Heart left ventricle (tissue), 13 donors: Measurements from ENCODE around the gene DDX42.

Experiments
- CTCF ChIP-seq, 12 donors: fragments of 200-600 bp; sonication (generic) in 4 of 12; IDR thresholded peaks; one replicate each; pipeline versions ENCODE4 v1.5.0 to v1.8.0; 2018 to 2022; ENCODE audit warnings: antibody characterized with exemption in 12 of 12, mild to moderate bottlenecking in 5 of 12
- POLR2A ChIP-seq, 2 donors: fragments of 450-650 bp; IDR thresholded peaks; one replicate each; pipeline ENCODE4 v1.6.1; 2017; ENCODE audit warnings: antibody characterized with exemption in 2 of 2, mild to moderate bottlenecking in 2 of 2, moderate library complexity in 2 of 2
- donor health status: ischemic (EF 13 %, LVEDD 7.1; RV severe dilation, severe dysfunction).
- donor health status: DM: no; HTN: yes; CAD: no.
- donor health status: DM: no; HTN: no; CAD: no.
- donor health status: ischemic (EF 25% LVEDD 6.9; RV normal size, moderate dysfunction).
- donor health status: ischemic (EF 25% LVEDD 5.7; RV mildly dilated, moderate dysfunction).
- donor health status: ischemic (EF 35%, LVEDD 5.7; RV mildly dilated, moderate dysfunction).
- donor health status: nonischemic (EF 11% LVEDD 7.7; RV severe dilation, severe dysfunction).
- donor health status: DM: yes; HTN: yes; CAD: no.
- donor health status: PGD.
- donor health status: ischemic (EF 29% LVEDD 5.4; RV normal size, mild dysfunction).
- donor health status: nonischemic (EF 23%, LVEDD 6.1; RV moderate dilation, normal function).

GRCh38 chr17:63835167-63835720 lies 61.3 kb downstream of the DDX42 start:
- TF ChIP-seq CTCF (IDR thresholded peaks at IDR 0.05) (peak in 2 of 12 donors; percentile 1 to 3), POLR2A (IDR thresholded peaks at IDR 0.05) (no peak)
